ENCODE data around the gene LSM4.
"Not testable (repeated sequence)": the region's sequence is repeated elsewhere in the genome, so short reads cannot be mapped to it uniquely, and the experiment has no call there.

Gene LSM4

GRCh38 chr19:18322759-18323460 lies at the start of gene LSM4:
Gene LSM4, minus strand, starts transcription at chr19:18323076. Its CDS starts 56 bp downstream, at chr19:18323020.
- DNase-seq (ENCODE audit: low read depth in 1 of 2, low spot score in 1 of 2), result peak; percentile 99

DNA sequence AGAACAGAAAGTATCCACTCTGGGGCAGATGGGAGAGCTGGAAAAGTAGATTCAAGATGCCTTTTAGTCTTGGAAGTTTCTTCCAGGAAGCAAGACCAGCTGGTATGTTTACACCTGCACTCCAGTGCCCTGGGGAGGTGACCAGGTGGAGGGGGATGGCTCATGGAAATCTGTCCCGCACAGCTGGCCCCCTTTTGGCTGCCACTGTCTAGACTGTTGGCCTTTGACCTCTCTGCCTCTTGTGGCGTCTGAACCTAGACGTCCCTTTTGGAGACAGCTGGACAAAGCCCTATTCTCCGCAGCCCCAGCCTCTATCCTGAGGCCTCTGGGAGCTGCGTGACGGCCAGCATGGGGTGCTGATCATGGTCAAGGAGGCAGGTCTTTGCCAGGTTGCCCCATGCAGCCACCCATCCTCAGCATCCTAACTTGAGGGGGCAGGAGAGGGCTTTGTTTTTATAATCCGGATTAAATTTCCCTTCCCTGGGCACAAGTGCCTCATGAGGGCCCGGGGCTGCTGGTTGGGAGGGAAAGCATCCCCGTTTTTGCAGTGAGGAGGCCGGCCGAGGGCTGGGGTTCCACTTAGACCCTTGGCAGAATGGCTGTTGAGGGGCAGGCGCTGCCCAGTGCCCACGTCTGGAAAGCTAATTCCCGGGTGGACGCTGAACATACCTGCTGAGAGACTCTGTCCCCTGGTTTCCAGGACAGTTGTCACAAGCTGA lies 45.8 kb upstream of the LSM4 start:
- no peak for DNase-seq (ENCODE audit: low read depth in 1 of 2, low spot score in 1 of 2)

DNA sequence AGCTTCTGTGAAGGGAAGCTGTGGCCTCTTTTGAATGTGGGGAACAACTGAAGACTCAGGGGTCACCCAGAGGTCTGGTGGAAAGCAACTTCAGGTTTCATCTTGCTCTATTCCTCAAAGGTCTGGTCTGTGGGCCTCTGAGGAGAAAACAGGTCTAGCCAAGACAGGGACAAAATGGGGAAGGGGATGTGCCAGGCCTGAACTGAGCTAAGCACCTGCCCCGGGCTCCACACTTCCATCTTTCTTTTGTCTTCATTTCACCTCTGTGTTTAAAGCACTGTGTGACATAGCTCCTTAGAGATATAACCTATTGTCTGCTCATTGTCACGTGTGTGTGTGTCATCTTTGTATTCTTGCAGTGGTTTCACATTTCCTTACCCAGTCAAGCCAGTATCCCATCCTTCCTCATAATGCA lies 43.2 kb upstream of the LSM4 start:
- no peak for DNase-seq (ENCODE audit: low read depth in 1 of 2, low spot score in 1 of 2)

DNA sequence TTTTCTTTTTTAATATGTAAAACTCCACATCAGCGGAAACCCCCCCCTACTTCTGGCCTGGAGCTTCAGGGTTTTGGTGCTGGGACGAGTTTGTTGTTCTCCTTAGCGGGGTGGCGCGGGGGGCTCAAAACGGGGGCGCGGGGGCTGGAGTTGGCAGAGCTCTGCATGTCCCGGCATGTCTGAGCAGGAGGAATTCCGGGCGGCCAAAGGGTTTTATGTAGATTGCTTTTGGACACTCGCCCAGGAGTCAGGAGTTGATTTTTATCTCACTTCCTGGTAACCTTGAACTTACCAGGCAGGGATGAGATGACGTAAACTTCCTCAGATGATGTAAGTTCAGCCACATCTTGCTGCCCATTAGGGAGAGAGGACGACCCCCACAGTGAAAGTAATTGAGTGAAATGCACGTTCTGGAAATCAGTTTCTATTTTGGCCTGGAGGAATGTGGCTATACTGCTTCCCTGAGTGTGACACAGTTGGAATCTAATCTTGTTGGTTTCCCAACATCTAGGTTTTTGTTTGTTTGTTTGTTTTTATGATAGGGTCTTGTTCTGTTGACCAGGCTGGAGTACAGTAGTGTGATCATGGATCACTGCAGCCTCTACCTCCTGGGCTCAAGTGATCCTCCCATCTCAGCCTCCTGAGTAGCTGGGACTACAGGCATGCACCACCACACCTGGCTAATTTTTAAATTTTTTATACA lies 42.1 kb upstream of the LSM4 start:
- no peak for DNase-seq (ENCODE audit: low read depth in 1 of 2, low spot score in 1 of 2)

DNA sequence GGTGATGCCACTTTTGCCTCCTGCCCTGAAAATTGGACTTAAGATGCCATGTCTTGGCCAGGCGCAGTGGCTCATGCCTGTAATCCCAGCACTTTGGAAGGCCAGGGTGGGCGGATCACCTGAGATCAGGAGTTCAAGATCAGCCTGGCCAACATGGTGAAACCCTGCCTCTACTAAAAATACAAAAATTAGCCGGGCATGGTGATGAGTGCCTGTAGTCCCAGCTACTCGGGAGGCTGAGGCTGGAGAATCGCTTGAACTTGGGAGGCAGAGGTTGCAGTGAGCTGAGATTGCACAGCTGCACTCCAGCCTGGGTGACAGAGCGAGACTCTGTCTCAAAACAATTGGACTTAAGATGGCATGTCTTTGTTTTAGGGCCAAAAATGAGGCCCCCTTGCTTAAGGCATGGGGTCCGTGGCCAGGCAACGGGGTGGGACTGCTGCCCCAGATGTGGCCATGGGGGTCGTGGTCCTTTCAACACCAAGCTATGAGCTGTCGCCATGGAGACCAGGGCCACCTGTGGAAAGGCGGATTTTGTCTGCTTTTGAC lies 41.5 kb upstream of the LSM4 start:
- DNase-seq (ENCODE audit: low read depth in 1 of 2, low spot score in 1 of 2), result not testable (repeated sequence)

- DNase-seq (ENCODE audit: low read depth in 1 of 2, low spot score in 1 of 2), result no peak
Measured at GRCh38 chr19:18363787-18364186, 40.9 kb upstream of the LSM4 start.

DNA sequence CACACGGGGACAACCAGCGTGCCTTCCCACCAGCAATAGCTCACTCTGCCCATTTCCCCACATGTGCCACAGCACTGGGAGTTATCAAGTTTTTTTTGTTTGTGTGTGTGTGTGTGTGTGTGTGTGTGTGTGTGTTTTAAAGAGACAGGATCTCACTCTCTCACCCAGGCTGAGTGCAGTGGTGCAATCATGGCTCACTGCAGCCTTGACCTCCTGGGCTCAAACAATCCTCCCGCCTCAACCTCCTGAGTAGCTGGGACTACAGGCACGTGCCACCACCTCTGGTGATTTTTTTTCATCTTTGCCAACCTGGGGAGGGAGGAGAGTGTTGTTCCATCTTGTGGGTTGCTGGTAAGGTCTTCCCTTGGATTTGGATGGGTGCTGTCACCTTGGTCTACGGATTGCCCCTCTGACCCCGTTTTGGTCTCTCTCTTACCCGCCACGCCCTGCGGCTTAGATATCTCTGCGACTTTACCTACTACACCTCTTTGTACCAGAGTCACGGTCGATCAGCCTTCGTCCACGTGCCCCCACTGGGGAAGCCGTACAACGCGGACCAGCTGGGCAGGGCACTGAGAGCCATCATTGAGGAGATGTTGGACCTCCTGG lies 40.2 kb upstream of the LSM4 start:
- DNase-seq (ENCODE audit: low read depth in 1 of 2, low spot score in 1 of 2), result no peak

- no peak for DNase-seq (ENCODE audit: low read depth in 1 of 2, low spot score in 1 of 2)
Measured at GRCh38 chr19:18361646-18362045, 38.8 kb upstream of the LSM4 start.

GRCh38 chr19:18357041-18357440 lies 34.2 kb upstream of the LSM4 start:
- DNase-seq (ENCODE audit: low read depth in 1 of 2, low spot score in 1 of 2), result no peak

DNA sequence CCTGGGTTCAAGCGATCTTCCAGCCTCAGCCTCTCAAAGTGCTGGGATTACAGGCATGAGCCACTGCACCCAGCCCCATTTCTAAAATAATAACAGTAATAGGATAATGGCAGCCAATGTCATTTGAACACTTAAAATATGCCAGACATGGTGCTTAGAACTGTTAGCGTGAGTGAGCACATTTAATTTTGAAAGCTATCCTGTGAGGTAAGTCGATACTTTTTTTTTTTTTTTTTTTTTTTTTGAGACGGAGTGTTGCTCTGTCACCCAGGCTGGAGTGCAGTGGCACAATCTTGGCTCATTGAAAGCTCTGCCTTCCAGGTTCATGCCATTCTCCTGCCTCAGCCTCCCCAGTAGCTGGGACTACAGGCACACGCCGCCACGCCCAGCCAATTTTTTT lies 31.9 kb upstream of the LSM4 start:
- not testable (repeated sequence) for DNase-seq (ENCODE audit: low read depth in 1 of 2, low spot score in 1 of 2)

GRCh38 chr19:18353378-18354005 lies 30.6 kb upstream of the LSM4 start:
- DNase-seq (ENCODE audit: low read depth in 1 of 2, low spot score in 1 of 2), result no peak

- DNase-seq (ENCODE audit: low read depth in 1 of 2, low spot score in 1 of 2), result no peak
Measured at GRCh38 chr19:18351544-18351943, 28.7 kb upstream of the LSM4 start.

DNA sequence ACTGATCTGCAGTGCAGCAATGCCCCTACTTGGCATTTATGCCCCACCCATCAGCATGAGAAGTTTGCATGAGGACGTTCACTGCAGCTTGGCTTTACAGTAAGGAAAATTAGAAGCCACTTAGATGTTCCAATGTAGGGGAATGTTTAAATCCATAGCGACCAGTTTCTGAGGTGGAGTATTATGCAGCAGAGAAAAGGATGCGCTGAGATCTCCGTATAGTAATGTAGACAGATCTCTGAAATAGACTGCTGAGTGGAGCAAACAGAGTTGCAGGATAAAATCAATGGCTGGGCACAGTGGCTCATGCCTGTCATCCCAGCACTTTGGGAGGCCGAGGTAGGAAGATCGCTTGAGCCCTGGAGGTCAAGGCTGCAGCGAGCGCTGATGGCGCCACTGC lies 27.6 kb upstream of the LSM4 start:
- DNase-seq (ENCODE audit: low read depth in 1 of 2, low spot score in 1 of 2), result no peak

- DNase-seq (ENCODE audit: low read depth in 1 of 2, low spot score in 1 of 2), result peak in 1 of 2 donors; percentile 23
Measured at GRCh38 chr19:18349524-18350128, 26.8 kb upstream of the LSM4 start.

DNA sequence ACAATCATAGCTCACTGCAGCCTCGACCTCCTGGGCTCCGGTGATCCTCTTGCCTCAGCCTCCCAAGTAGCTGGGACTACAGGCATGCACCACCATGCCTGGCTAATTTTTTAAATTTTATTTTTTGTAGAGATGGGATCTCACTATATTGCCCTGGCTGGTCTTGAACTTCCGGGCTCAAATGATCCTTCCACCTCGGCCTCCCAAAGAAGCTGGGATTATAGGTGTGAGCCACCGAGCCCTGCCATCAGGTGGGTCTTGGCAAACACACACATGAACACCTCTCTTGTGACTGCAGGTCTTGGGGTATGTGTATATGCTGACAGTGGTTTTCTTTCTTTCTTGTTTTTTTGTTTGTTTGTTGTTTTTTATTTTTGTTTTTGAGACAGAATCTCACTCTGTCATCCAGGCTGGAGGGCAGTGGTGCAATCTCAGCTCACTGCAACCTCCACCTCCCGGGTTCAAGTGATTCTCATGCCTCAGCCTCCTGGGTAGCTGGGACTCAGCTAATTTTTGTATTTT lies 26.0 kb upstream of the LSM4 start:
- DNase-seq (ENCODE audit: low read depth in 1 of 2, low spot score in 1 of 2), result not testable (repeated sequence)

GRCh38 chr19:18348171-18348570 lies 25.3 kb upstream of the LSM4 start:
- no peak for DNase-seq (ENCODE audit: low read depth in 1 of 2, low spot score in 1 of 2)

- no peak for DNase-seq (ENCODE audit: low read depth in 1 of 2, low spot score in 1 of 2)
Measured at GRCh38 chr19:18346091-18346490, 23.2 kb upstream of the LSM4 start.

DNA sequence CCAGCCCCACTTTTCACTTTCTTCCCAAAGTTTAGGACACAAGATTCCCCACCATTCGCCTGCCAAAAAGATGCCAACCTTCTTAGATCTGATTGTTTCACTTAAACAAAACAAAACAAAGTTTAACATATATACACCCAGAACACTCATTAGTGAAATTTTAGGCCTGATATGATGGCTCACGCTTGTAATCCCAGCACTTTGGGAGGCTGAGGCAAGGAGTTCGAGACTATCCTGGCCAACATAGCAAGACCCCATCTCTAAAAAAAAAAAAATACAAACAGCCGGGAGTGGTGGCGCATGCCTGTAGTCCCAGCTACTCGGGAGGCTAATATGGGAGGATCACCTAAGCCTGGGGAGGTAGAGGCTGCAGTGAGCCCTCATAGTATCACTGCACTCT lies 22.4 kb upstream of the LSM4 start:
- DNase-seq (ENCODE audit: low read depth in 1 of 2, low spot score in 1 of 2), result no peak

- DNase-seq (ENCODE audit: low read depth in 1 of 2, low spot score in 1 of 2), result no peak
Measured at GRCh38 chr19:18344582-18344950, 21.7 kb upstream of the LSM4 start.

GRCh38 chr19:18342090-18342632 lies 19.3 kb upstream of the LSM4 start:
- no peak for DNase-seq (ENCODE audit: low read depth in 1 of 2, low spot score in 1 of 2)

Measured in activated CD4-positive, alpha-beta T cell treated with anti-CD3 and anti-CD28 coated beads, Interleukin-2, amount 50 U/mL, for 24 hours (primary cell).